Cardiac muscle cell (in vitro differentiated cells and primary cell): ENCODE data around the gene RNF213. TPM values are rescaled to one million over a fixed set of nuclear protein-coding genes. Genes with fewer than 3 reads are reported as not detected.

Experiments used
- DNase-seq, 2 donors: peaks; one replicate each; pipeline versions ENCODE4 v3.0.0 to v3.0.0-alpha.2; 2010 to 2017; ENCODE audit warnings: low read depth in 1 of 2, low spot score in 1 of 2
- H3K27ac ChIP-seq: fragments of 200-600 bp; sonication (generic); 2 replicates; pipeline ENCODE4 v1.5.1; 2016
- H3K27me3 ChIP-seq: fragments of 200-600 bp; sonication (generic); 2 replicates; pipeline ENCODE4 v1.6.0; 2016; ENCODE audit warnings: control low read depth
- H3K36me3 ChIP-seq: fragments of 200-600 bp; sonication (generic); 2 replicates; pipeline ENCODE4 v1.5.1; 2016; ENCODE audit warnings: control low read depth
- H3K4me1 ChIP-seq: fragments of 200-600 bp; sonication (generic); 2 replicates; pipeline ENCODE4 v1.8.1; 2017; ENCODE audit warnings: low read depth, mild to moderate bottlenecking, mixed run types
- H3K4me3 ChIP-seq: fragments of 200-600 bp; sonication (generic); 2 replicates; pipeline ENCODE4 v1.5.1; 2016; ENCODE audit warnings: mild to moderate bottlenecking
- H3K9me3 ChIP-seq: fragments of 200-600 bp; sonication (generic); 2 replicates; pipeline ENCODE4 v1.5.1; 2017; ENCODE audit warnings: low read depth, mild to moderate bottlenecking, control low read depth
- polyA plus RNA-seq: library from polyadenylated mRNA; unstranded; fragments of >200 nt; fragmentation: Nextera tagmentation; extraction: Ambion mirVana; gene quantifications from 2 replicates; pipeline ENCODE4 v1.2.1, GENCODE V29; 2016
- total RNA-seq: library from RNA; depleted of rRNA; stranded (reverse); fragments of >200 nt; gene quantifications from 2 replicates; pipeline ENCODE4 v1.2.3, GENCODE V29; 2016
- TF ChIP-seq, protein P1 (sequence below): IDR thresholded peaks from 2 replicates; pipeline ENCODE4 v1.5.1; 2012; ENCODE audit warnings: low read depth, mild to moderate bottlenecking, low read length

The RNF213 gene
- total and polyA plus RNA-seq, 2 experiments from 2014 or later, result 11.5 to 24.9 TPM

DNA sequence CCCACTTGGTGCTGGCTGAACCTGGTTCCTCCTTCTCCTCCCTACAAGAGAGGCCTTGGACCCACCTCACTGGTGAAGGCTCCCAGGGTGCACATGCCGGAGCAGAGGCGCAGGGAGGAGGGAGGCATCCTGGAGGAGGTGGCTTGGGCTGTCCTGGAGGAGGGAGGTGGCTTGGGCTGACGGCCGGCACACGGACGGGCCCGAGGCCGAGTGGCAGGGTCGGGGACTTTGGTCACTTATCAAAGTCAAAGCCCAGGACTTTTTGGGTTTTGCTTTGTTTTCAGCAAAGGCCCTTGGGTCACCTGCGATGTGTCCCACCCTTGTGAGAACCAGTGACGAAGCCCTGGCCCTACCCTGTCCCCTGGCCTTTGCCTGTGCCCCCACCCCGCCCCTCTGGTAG lies 182.8 kb downstream of the RNF213 start:
- Histone ChIP-seq H3K27ac (no peak overlapping the region), H3K4me1 (no peaks in the 10 kb centered on the region), H3K27me3 (peaks cover 26% of the 10 kb centered on the region), H3K36me3 (no peaks in the 10 kb centered on the region), H3K4me3 (no peak overlapping the region), H3K9me3 (no peaks in the 10 kb centered on the region)
- TF ChIP-seq, protein P1, sequence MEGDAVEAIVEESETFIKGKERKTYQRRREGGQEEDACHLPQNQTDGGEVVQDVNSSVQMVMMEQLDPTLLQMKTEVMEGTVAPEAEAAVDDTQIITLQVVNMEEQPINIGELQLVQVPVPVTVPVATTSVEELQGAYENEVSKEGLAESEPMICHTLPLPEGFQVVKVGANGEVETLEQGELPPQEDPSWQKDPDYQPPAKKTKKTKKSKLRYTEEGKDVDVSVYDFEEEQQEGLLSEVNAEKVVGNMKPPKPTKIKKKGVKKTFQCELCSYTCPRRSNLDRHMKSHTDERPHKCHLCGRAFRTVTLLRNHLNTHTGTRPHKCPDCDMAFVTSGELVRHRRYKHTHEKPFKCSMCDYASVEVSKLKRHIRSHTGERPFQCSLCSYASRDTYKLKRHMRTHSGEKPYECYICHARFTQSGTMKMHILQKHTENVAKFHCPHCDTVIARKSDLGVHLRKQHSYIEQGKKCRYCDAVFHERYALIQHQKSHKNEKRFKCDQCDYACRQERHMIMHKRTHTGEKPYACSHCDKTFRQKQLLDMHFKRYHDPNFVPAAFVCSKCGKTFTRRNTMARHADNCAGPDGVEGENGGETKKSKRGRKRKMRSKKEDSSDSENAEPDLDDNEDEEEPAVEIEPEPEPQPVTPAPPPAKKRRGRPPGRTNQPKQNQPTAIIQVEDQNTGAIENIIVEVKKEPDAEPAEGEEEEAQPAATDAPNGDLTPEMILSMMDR, result no peak
- no peak for DNase-seq

DNA sequence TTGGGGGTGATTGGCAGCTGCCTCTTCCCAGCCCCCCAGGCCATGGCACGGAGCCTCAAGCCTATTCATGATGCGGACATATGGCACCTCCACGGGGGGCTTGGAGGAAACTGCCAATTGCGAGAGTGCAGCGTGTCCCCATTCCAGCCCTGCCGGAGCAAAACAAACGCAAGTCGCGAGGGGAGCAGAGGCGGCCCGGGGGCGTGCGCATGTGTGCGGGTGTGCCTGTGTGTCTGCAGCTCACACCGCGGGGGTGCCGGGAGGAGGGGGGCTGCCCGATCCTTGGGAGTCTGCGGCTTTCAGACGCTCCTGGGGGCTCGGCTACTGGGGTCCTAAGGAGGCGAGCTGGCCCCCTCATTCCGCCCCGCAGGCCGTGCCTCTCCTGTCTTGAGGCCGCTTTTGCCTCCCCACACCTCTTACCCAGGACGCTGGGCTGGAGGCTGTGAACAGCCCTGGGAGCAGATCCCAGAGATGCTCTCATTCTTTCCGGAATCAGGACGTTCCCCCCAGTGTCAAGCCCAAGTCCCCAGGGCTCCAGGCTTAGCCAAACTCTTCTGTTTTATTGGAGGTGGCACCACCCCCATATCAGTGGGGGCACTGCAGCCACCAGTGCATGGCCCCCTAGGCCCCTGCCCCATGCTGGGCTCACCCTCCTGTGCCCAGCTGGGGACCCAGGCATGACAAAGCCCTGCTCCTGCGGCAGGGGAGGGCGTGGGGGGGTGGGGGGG lies 183.4 kb downstream of the RNF213 start:
- Histone ChIP-seq H3K27ac (no peak overlapping the region), H3K9me3 (no peaks in the 10 kb centered on the region), H3K27me3 (peaks cover 26% of the 10 kb centered on the region), H3K4me1 (no peaks in the 10 kb centered on the region), H3K4me3 (no peak overlapping the region), H3K36me3 (no peaks in the 10 kb centered on the region)
- DNase-seq, result no peak
- TF ChIP-seq, protein P1, result no peak

DNA sequence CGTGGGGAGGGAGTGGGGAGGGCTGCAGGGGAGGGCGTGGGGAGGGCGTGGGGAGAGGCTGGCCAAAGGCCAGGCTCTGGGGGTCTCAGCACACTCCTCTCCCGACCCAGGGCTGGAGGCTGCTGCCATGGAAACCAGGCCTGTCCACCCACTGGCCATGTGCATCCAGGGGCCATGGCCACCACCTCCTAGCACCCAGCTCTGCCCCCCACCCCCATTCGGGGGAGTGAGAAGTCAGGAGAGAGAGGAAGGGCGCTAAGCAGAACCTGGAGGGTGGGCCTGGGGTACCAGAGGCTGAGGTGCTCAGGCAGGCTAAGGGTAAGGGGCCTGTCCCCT lies 184.0 kb downstream of the RNF213 start:
- Histone ChIP-seq H3K27ac (no peak overlapping the region), H3K36me3 (no peaks in the 10 kb centered on the region), H3K4me3 (no peak overlapping the region), H3K27me3 (peaks cover 26% of the 10 kb centered on the region), H3K9me3 (no peaks in the 10 kb centered on the region), H3K4me1 (no peaks in the 10 kb centered on the region)
- no peak for DNase-seq
- TF ChIP-seq, protein P1, result no peak

DNA sequence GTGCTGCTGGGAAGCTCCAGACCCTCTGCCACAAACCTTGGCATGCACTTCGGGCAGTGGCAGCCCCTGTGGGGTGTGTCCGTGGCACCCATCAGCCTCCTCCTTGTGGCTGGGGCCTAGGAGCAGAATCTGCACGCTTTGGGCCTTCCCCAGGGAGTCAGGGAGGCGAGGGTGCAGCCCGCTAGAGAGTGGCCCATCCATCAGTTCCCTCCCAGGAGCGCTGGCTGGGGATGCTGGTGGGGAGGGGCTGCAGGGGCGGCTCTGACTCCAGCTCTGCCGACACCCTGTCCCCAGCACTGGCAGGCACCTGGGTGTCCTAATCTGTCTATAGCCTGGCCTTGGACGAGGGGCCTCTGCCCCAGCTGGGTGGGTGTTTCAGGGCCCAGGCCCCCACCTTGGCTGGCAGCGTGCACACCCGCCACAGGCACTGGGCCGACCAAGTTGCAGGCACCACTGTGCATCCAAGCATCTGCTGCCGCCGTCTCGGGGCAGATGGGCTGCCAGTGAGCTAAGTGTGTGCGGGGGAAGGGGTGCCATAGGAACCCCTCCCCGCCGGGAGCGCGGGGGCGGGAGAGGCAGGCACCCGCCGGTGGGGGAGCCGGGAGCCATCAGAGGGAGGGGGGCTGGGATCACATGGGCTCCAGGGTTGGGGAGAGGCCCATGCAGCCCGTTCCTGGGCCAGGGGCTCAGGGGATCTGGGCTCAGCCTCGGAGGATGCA lies 184.5 kb downstream of the RNF213 start:
- Histone ChIP-seq H3K9me3 (no peaks in the 10 kb centered on the region), H3K4me3 (no peak overlapping the region), H3K27me3 (peaks cover 26% of the 10 kb centered on the region), H3K27ac (no peak overlapping the region), H3K4me1 (no peaks in the 10 kb centered on the region), H3K36me3 (no peaks in the 10 kb centered on the region)
- TF ChIP-seq, protein P1, result no peak
- no peak for DNase-seq

DNA sequence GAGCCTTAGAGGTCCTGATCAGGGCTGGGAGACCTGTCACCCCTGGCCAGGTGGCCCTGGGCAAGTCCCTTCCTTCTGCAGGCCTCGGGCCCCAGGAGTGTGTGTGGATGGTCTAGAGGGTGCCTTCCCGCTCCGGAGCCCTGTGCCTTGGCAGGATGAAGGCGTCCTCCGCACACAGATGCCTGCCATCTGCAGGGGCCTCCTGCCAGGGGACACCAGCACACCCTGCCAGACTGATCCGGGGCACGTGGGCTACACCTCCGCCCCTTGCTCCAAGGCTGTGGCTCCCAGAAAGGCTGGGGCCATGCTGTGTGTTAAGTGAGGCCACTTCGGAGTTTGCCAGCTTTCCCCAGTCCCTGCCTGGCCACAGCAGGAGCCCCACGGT lies 185.1 kb downstream of the RNF213 start:
- Histone ChIP-seq H3K4me1 (no peaks in the 10 kb centered on the region), H3K9me3 (no peaks in the 10 kb centered on the region), H3K36me3 (no peaks in the 10 kb centered on the region), H3K27ac (no peak overlapping the region), H3K27me3 (peaks cover 26% of the 10 kb centered on the region), H3K4me3 (no peak overlapping the region)
- TF ChIP-seq, protein P1, result no peak
- no peak for DNase-seq
